ENCODE results near the gene GYPC. TPM values are rescaled to one million over a fixed set of nuclear protein-coding genes. Genes with fewer than 3 reads are reported as not detected.

The GYPC gene
- polyA plus RNA-seq, 1 donor from 2014 or later = 111 TPM

- peaks cover 16 to 20% (median 19%) of the 10 kb centered on the region in 3 donors for H3K4me1 Mint-ChIP-seq
- H3K27me3 Mint-ChIP-seq = no peaks in the 10 kb centered on the region
- peaks cover 4% of the 10 kb centered on the region for H3K36me3 Mint-ChIP-seq
- H3K4me3 Mint-ChIP-seq = no peak overlapping the region
- no peaks in the 10 kb centered on the region for H3K9me3 Mint-ChIP-seq
- no peak overlapping the region for H3K27ac Mint-ChIP-seq
These were observed 13.8 kb downstream of the GYPC start for GRCh38 chr2:126669772-126670171.

- Mint-ChIP-seq H3K27me3 (no peaks in the 10 kb centered on the region), H3K36me3 (peaks cover 6% of the 10 kb centered on the region), H3K4me3 (peak overlapping the region in 1 of 4 donors; percentile 47), H3K27ac (no peak overlapping the region), H3K4me1 (peaks cover 10 to 18% (median 13%) of the 10 kb centered on the region in 3 donors), H3K9me3 (peaks cover 0 to 7% (median 6%) of the 10 kb centered on the region in 3 donors)
These were observed 15.5 kb downstream of the GYPC start for GRCh38 chr2:126671488-126671887.

- Mint-ChIP-seq H3K27me3 (no peaks in the 10 kb centered on the region), H3K9me3 (peaks cover 0 to 7% (median 6%) of the 10 kb centered on the region in 3 donors), H3K27ac (no peak overlapping the region), H3K36me3 (peaks cover 6% of the 10 kb centered on the region), H3K4me3 (no peak overlapping the region), H3K4me1 (peaks cover 10 to 14% (median 10%) of the 10 kb centered on the region in 3 donors)
These were observed 17.1 kb downstream of the GYPC start for GRCh38 chr2:126672980-126673605.

DNA sequence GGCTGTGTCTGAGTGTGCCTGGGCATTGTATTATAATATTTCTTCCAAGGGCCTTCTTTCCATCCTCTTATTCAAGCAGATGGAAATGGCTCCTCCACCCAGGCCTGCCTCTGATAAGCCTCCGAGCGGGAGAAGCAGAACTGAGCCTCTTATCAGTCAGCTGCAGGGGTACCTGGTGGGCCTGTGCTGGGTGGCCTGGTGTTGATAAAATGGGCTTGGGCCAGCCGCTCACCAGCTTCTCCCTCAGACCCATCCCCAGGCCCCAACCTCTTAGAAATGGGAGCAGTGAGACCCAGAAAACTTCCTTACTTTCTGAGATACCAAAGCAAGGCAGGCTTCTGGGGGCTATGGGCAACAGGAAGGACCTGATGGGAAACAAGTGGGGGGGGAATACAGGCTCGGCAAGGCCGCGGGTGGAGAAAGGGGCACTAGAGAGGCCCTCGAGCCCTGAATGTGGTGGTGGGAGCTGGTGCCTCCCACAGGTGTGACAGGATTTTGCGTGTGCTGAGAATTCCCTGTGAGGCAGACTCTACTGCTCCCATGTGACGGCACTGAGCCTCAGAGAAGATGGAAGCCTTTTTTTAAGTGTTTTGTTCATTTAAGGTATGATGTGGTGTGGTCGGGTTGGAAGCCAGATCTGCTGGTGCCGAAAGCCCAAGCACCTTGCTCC lies 18.3 kb downstream of the GYPC start:
- Mint-ChIP-seq H3K4me1 (peaks cover 7 to 14% (median 10%) of the 10 kb centered on the region in 3 donors), H3K36me3 (peaks cover 5% of the 10 kb centered on the region), H3K27ac (no peak overlapping the region), H3K27me3 (no peaks in the 10 kb centered on the region), H3K4me3 (peak overlapping the region in 1 of 4 donors; percentile 58), H3K9me3 (peaks cover 0 to 7% (median 6%) of the 10 kb centered on the region in 3 donors)

DNA sequence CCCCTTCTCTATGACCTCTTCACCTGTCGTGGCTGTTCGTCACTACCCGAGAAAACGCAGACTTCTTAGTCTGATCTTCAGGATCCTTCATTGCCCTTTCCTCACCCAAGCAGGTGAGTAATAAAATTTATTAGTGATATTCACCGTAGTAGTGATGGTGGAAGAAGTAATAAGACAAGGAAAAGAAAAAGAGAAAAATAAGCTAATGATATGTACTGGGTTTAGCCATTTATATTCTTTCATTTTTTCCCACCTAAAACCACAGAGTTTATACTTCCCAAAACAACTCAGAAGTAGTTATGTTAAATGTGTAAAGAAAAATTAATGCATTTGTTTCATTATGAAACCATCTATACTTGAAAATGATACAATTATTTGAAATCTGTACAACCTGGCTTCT lies 19.7 kb downstream of the GYPC start:
- no peak overlapping the region for H3K4me3 Mint-ChIP-seq
- H3K4me1 Mint-ChIP-seq = peaks cover 7 to 14% (median 10%) of the 10 kb centered on the region in 3 donors
- H3K9me3 Mint-ChIP-seq = peaks cover 0 to 7% (median 6%) of the 10 kb centered on the region in 3 donors
- no peaks in the 10 kb centered on the region for H3K27me3 Mint-ChIP-seq
- no peak overlapping the region for H3K27ac Mint-ChIP-seq
- H3K36me3 Mint-ChIP-seq = peaks cover 11% of the 10 kb centered on the region

- Mint-ChIP-seq H3K36me3 (peaks cover 11% of the 10 kb centered on the region), H3K27me3 (no peaks in the 10 kb centered on the region), H3K4me1 (peaks cover 7 to 19% (median 8%) of the 10 kb centered on the region in 3 donors), H3K9me3 (peaks cover 0 to 7% (median 6%) of the 10 kb centered on the region in 3 donors), H3K27ac (peak overlapping the region in 1 of 3 donors; percentile 11), H3K4me3 (no peak overlapping the region)
These were observed 20.5 kb downstream of the GYPC start for GRCh38 chr2:126676221-126677175.

GRCh38 chr2:126677176-126677538 lies 21.2 kb downstream of the GYPC start:
- Mint-ChIP-seq H3K27ac (peak overlapping the region in 1 of 3 donors; percentile 11), H3K27me3 (no peaks in the 10 kb centered on the region), H3K9me3 (peaks cover 0 to 7% (median 6%) of the 10 kb centered on the region in 3 donors), H3K4me3 (no peak overlapping the region), H3K36me3 (peaks cover 11% of the 10 kb centered on the region), H3K4me1 (peaks cover 7 to 19% (median 8%) of the 10 kb centered on the region in 3 donors)

DNA sequence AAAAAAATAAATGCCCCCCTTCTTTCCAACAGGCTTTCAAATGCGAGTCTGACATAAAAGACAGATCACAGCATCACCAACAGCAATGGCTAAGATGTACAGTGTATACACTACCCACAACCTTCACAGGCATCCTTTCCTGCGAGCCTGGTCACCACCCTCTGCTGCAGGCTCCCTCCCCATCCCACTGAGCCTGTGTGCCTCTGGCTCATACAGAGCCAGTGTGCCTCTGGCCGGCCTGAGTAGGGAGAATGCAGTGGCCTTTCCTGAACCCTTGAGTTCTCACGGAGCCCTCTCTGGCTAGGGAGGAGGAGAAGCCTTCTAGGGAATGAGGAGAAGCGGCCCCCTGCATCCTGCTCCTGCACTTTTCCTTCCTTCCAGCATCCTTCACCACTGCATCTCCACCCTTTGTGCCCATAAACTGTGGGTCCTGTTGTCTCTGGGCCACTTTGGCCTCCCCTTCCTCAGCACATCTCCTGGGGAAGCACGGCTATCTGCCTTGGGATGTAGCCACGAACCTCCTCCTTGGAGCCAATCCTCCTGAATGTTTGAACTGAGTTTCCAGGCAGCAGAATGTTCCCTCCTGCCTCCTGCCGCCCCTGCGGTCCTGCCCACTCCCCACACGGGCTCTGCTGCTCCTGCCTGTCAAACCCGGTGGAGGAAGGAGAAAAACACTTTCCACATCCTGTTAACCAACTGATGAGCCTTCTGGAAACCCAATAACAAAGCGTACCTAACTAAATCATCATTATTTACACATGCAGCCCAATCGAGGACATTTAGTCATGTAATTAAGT lies 22.5 kb downstream of the GYPC start:
- H3K27ac Mint-ChIP-seq = peak overlapping the region in 1 of 3 donors; percentile 13
- peaks cover 0 to 7% (median 6%) of the 10 kb centered on the region in 3 donors for H3K9me3 Mint-ChIP-seq
- H3K27me3 Mint-ChIP-seq = no peaks in the 10 kb centered on the region
- no peak overlapping the region for H3K4me3 Mint-ChIP-seq
- H3K36me3 Mint-ChIP-seq = peaks cover 13% of the 10 kb centered on the region
- H3K4me1 Mint-ChIP-seq = peaks cover 7 to 19% (median 8%) of the 10 kb centered on the region in 3 donors

- Mint-ChIP-seq H3K36me3 (peaks cover 14% of the 10 kb centered on the region), H3K4me3 (no peak overlapping the region), H3K4me1 (peaks cover 7 to 19% (median 8%) of the 10 kb centered on the region in 3 donors), H3K9me3 (peaks cover 0 to 7% (median 6%) of the 10 kb centered on the region in 3 donors), H3K27me3 (no peaks in the 10 kb centered on the region), H3K27ac (no peak overlapping the region)
These were observed 23.2 kb downstream of the GYPC start for GRCh38 chr2:126679094-126679713.

DNA sequence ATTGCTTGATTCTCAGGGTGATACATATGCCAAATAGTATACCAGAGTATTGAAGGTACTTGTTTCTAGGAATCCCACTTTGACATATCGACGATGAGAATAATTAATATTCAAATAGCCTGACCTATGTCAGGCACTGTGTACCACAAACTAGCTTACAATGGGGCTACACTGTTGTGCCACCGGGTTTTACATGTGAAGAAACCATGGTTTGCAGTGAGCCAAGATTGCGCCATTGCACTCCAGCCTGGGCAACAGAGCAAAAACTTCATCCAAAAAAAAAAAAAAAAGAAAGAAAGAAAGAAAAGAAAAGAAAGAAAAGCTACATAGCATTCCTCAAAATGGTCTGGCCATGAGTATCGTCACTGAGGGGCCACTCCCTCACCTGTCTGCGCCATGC lies 25.5 kb downstream of the GYPC start:
- no peak overlapping the region for H3K4me3 Mint-ChIP-seq
- H3K27ac Mint-ChIP-seq = peak overlapping the region in 1 of 3 donors; percentile 87
- no peaks in the 10 kb centered on the region for H3K9me3 Mint-ChIP-seq
- peaks cover 5 to 6% (median 5%) of the 10 kb centered on the region in 3 donors for H3K4me1 Mint-ChIP-seq
- peaks cover 13% of the 10 kb centered on the region for H3K36me3 Mint-ChIP-seq
- H3K27me3 Mint-ChIP-seq = no peaks in the 10 kb centered on the region

DNA sequence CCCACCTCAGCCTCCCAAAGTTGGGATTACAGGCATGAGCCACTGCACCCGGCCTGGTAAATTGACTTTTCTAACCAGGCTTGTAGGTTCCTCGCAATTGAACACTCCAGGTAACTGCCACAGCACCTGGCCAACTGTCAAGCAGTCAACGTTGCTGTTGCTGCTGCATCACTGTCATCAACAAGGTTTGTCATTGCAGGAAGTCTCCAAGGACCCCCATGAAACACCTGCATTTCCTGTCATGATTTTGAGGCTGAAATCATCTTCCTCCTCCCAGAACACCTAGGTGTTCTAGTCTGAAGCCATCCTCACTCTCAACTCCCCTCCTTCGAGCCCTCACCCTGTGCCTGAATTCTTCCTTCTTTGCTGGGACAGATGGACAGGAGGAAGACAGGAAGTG lies 29.7 kb downstream of the GYPC start:
- H3K27me3 Mint-ChIP-seq = no peaks in the 10 kb centered on the region
- peaks cover 2 to 11% (median 4%) of the 10 kb centered on the region in 3 donors for H3K9me3 Mint-ChIP-seq
- no peak overlapping the region for H3K4me3 Mint-ChIP-seq
- peaks cover 8% of the 10 kb centered on the region for H3K36me3 Mint-ChIP-seq
- no peak overlapping the region for H3K27ac Mint-ChIP-seq
- H3K4me1 Mint-ChIP-seq = peaks cover 0 to 5% (median 0%) of the 10 kb centered on the region in 3 donors

DNA sequence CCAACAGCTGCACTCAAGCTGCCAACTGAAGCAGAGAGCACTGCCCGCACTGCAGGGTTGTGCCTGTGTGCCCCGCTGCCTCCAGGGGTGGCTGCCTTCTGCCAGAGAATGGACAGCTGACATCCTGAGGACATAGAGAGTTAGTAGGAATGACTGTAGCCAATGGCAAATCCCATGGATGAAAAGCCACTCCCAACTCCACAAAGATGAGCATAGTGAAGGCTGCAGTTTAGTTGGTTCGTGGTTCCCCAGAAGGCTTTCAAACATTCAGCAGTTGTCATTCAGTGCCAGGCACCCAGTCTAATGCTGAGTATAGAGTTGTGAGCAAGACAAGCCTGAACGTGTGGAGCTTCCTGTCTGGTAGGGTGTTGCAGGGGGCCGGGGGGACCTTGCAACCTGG lies 30.3 kb downstream of the GYPC start:
- Mint-ChIP-seq H3K9me3 (peaks cover 2 to 11% (median 4%) of the 10 kb centered on the region in 3 donors), H3K4me1 (peaks cover 0 to 2% (median 0%) of the 10 kb centered on the region in 3 donors), H3K36me3 (peaks cover 11% of the 10 kb centered on the region), H3K27ac (no peak overlapping the region), H3K27me3 (no peaks in the 10 kb centered on the region), H3K4me3 (no peak overlapping the region)

DNA sequence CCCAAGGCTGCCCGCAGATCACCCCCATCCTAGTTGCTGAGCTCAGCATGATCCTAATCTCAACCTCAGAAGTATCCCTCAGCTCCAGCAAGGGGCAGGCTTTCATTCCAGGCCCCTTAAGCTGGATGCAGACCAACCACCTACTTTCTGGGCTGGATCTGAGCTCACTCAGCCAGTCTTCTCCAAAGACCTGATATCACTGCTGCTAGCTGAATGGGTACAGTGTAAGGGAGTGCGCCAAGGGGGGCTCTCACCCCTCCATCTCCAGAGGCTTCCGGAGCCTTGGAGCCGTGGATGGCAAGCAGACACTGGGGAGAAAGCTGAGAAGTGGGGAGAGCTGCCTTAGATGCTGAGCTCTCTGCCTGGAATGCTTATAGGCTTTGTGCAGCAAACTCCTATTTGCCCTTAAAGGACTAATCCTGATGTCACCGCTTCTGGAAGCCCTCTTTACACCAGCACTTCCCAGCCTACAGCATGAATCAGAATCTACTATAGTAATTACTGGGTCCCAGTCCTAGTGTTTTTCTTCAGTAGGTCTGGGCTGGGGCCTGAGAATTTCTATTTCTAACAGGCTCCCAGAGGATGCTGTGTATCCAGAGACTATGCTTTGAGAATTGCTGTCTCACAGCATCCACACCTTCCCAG lies 31.0 kb downstream of the GYPC start:
- Mint-ChIP-seq H3K27ac (no peak overlapping the region), H3K9me3 (peaks cover 4 to 11% (median 7%) of the 10 kb centered on the region in 3 donors), H3K27me3 (no peaks in the 10 kb centered on the region), H3K36me3 (peaks cover 16% of the 10 kb centered on the region), H3K4me3 (no peak overlapping the region), H3K4me1 (no peaks in the 10 kb centered on the region)
